ENCODE results near the gene KLHL41.

- TF ChIP-seq POLR2AphosphoS5 (IDR thresholded peaks at IDR 0.05) (no peak), POLR2A (IDR thresholded peaks at IDR 0.05) (no peak)
- TF ChIP-seq, protein P1, sequence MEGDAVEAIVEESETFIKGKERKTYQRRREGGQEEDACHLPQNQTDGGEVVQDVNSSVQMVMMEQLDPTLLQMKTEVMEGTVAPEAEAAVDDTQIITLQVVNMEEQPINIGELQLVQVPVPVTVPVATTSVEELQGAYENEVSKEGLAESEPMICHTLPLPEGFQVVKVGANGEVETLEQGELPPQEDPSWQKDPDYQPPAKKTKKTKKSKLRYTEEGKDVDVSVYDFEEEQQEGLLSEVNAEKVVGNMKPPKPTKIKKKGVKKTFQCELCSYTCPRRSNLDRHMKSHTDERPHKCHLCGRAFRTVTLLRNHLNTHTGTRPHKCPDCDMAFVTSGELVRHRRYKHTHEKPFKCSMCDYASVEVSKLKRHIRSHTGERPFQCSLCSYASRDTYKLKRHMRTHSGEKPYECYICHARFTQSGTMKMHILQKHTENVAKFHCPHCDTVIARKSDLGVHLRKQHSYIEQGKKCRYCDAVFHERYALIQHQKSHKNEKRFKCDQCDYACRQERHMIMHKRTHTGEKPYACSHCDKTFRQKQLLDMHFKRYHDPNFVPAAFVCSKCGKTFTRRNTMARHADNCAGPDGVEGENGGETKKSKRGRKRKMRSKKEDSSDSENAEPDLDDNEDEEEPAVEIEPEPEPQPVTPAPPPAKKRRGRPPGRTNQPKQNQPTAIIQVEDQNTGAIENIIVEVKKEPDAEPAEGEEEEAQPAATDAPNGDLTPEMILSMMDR (IDR thresholded peaks at IDR 0.05), result no peak
Measured at GRCh38 chr2:169572821-169573159, 63.3 kb downstream of the KLHL41 start.

Measured in sigmoid colon (tissue), 4 donors.